Subcutaneous adipose tissue (tissue), 4 donors: Measurements from ENCODE around the gene CYGB. TPM values are rescaled to one million over a fixed set of nuclear protein-coding genes. Genes with fewer than 3 reads are reported as not detected.

Experiments used
- CTCF ChIP-seq: fragments of 450-650 bp; IDR thresholded peaks from one replicate; pipeline ENCODE4 v1.5.1; 2016; ENCODE audit warnings: low read depth, mild to moderate bottlenecking, control low read depth, antibody characterized with exemption, moderate library complexity
- total RNA-seq, 4 donors: library from RNA; depleted of rRNA; stranded (reverse); fragments of >200 nt; gene quantifications; one replicate each; pipeline ENCODE4 v1.1.0, GENCODE V29; 2016

CYGB gene
- total RNA-seq, 4 donors from 2014 or later: 29.9 to 48.6 (median 40.3) TPM

DNA sequence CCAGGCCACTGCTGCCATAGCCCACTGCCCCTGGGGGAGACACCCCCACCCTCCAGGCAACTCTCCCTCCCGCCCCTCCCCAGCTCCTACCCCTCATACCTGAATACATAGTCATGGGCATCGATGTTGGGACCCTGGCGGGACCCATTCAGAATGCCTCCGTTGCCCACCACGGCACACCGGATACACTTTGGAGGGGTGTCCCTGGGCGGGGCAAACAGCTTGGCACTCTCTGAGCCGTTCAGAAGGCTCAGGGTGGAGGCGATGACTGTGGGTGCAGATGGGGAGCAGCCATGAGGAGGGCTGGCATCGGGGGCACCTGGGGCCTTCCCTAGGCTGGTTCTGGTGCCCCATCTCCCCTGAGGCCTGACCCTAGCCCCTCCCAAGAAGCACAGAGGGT, 35.6 kb upstream of the CYGB start:
- no peak for TF ChIP-seq CTCF

- no peak for TF ChIP-seq CTCF
Measured at GRCh38 chr17:76572201-76572910, 34.8 kb upstream of the CYGB start.

DNA sequence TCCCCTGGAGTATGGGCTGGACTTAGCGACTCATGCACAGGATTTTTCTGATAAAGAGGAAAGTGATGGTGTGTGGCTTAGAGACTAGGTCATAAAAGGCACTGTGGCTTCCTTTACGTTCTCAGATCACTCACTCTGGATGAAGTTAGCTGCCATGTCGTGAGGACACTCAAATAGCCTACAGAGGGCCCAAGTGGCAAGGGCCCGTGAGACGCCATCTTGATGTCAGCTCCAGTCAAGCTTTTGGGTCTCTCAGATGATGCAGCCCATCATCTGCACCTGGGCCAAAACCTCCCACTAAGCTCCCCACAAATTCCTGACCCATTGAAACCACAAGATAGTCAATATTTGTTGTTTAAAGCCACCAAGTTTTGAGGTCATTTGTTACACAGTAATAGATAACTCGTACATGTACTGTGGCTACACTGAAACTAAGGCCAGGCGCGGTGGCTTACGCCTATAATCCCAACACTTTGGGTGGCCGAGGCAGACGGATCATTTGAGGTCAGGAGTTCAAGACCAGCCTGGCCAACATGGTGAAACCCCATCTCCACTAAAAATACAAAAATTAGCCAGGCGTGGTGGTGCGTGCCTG, 33.5 kb upstream of the CYGB start:
- no peak for TF ChIP-seq CTCF

DNA sequence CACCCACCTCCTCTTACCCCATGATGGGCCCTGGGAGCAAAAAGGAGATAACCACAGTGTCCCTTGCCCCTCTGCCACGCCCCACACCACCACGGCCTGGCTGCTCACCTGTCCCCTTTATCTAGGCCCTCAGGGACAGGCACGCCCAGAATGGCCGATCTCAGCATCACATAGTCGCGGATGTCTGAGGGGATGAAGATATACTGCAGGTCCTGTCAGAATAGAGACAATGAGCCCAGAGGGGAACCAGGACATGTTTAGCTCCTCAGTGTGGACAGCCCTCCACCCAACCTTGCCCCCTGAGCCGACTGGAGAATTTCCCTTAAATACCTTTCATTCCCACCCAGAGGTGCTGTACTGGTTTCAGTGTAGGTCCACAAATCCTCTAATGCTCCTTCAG, 32.9 kb upstream of the CYGB start:
- no peak for TF ChIP-seq CTCF

- no peak for TF ChIP-seq CTCF
Measured at GRCh38 chr17:76569607-76570279, 32.2 kb upstream of the CYGB start.

- no peak for TF ChIP-seq CTCF
Measured at GRCh38 chr17:76568811-76569221, 31.3 kb upstream of the CYGB start.
